T-helper 2 cell treated with Interferon-gamma antibody and Interleukin-4, amounts not matched to agents 100 ng/mL and 5 ng/mL, for 36 hours (primary cell): ENCODE results near the gene CHD9. TPM values are rescaled to one million over a fixed set of nuclear protein-coding genes. Genes with fewer than 3 reads are reported as not detected.

ENCODE experiments used
- intact Hi-C: fragments of 100-400 bp; cut with micrococcal nuclease; formaldehyde crosslinking; loops from one replicate; pipeline ENCODE4 v1.15.1; 2023
- total RNA-seq: library from RNA; stranded (reverse); gene quantifications from 2 replicates; pipeline ENCODE4 v1.2.3, GENCODE V29; 2022

CHD9 gene
- total RNA-seq, 1 donor from 2014 or later: 25.6 TPM

DNA sequence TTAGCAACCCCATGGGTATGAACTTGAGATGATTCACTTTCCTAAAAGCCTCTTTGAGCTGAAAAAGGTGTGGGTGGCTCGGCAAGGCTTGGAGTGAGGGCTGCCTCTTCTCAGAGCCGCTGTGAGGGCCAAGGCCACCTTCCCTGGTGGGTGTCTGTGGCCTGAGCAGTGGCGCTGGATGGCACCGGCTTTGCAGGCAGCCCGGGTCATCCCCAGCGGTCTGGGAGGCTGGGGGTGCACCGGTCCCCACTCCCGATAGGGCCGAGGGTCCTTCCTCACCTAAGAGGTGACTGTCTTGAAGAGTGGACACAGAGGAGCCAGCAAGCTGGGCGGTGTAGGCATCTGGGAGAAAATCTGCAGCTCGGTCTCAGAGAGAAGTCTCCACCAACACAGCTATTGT is 300.3 kb downstream of the CHD9 start:
- intact Hi-C loops: no loop called here

- intact Hi-C loops: no loop called here
Measured at GRCh38 chr16:53356478-53357207, 301.9 kb downstream of the CHD9 start.

- intact Hi-C loops: no loop called here
Measured at GRCh38 chr16:53357208-53357586, 302.4 kb downstream of the CHD9 start.

DNA sequence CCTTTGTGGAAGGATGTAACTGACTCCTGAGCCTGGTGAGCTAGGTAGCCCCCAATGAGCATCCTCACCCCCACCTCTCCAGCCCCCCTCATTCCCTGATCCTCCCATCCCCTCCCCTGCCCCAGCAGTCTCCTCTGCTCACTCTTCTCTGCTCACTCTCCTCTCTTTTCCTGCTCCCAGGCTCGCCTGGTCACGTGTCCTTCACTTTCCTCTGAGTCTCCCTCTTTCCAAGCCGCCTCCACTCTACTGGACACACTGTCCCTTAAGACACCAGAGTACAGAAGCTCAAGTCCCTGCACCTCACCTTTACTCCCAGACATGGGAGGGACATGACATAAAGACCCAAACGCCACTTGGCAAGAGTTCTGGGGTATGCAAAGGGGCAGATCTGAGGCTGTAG is 303.2 kb downstream of the CHD9 start:
- intact Hi-C loops: no loop called here

- intact Hi-C loops: no loop called here
Measured at GRCh38 chr16:53358884-53359283, 304.1 kb downstream of the CHD9 start.

DNA sequence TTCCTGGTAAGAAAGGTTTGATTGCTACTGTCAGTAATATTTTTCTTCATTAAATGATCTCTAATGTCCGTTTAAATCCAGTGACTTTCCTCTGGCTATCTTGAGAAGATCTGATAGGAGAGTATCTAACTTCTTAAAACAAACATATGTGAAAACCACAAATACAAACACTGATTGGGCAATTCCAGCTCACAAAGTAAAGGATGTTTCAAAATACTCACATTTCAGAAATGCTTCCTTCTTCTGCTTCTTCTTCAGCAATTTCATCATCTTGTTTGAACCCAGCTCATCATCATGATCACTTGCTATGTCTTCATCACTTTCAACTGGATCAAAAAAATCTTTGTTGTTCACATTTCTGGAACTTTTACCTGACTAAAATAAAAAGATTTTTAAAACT is 315.1 kb downstream of the CHD9 start:
- intact Hi-C loops: loop anchor here (5.0 kb wide), 1 partner anchor 132 kb away; the partner anchor contains the start of gene AKTIP

DNA sequence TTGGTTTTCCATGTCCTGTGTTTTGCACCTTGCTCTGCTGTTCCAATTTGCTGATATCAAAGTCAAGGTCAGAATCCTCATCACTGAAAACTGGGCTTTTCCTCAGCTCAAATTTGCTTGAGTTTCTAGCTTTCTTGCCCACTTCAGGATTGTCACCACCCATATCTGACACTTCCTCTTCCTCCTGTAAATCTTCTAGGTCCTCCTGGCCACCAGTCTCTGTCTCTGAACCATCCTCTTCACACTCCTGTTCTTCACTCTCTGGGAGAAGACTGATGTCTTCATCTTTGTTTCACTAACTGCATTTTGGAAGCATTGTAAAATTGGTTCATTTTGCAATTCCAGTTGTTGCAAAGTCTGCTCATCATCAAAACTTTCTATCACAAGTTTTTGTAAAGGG is 316.0 kb downstream of the CHD9 start:
- intact Hi-C loops: loop anchor here (5.0 kb wide), 1 partner anchor 131 kb away; the partner anchor contains the start of gene AKTIP

GRCh38 chr16:53372992-53373871 is 318.4 kb downstream of the CHD9 start:
- intact Hi-C loops: loop anchor here (5.0 kb wide), 1 partner anchor 129 kb away; the partner anchor contains the start of gene AKTIP

- intact Hi-C loops: loop anchor here (5.0 kb wide), 1 partner anchor 128 kb away; the partner anchor contains the start of gene AKTIP
Measured at GRCh38 chr16:53374800-53375199, 320.0 kb downstream of the CHD9 start.

GRCh38 chr16:53378138-53378537 is 323.3 kb downstream of the CHD9 start:
- intact Hi-C loops: no loop called here

Other genes starting within 250 kb of the CHD9 start
- gene CHD9NB, start 2.1 kb upstream of the CHD9 start, total RNA-seq: 0.25 and 0.68 TPM in 2 replicates